GM19043 (cell line): Measurements from ENCODE around the gene PTMA.
"Not testable (repeated sequence)": the region's sequence is repeated elsewhere in the genome, so short reads cannot be mapped to it uniquely, and the experiment has no call there.

Source experiments
- ATAC-seq: cut with Tn5 transposase; IDR thresholded peaks from one replicate; pipeline ENCODE4 v1.9.1; 2021; ENCODE audit warnings: low read depth; ENCODE audit not compliant: unreplicated experiment

Gene PTMA

DNA sequence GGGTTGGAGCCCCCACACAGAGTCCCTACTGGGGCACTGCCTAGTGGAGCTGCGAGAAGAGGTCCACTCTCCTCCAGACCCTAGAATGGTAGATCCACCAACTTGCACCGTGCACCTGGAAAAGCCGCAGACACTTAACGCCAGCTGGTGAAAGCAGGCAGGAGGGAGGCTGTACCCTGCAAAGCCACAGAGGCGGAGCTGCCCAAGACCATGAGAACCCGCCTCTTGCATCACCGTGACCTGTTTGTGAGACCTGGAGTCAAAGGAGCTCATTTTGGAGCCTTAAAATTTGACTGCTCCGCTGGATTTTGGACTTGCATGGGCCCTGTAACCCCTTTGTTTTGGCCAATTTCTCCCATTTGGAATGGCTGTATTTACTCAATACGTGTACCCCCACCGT lies 40.7 kb downstream of the PTMA start:
- not testable (repeated sequence) for ATAC-seq

DNA sequence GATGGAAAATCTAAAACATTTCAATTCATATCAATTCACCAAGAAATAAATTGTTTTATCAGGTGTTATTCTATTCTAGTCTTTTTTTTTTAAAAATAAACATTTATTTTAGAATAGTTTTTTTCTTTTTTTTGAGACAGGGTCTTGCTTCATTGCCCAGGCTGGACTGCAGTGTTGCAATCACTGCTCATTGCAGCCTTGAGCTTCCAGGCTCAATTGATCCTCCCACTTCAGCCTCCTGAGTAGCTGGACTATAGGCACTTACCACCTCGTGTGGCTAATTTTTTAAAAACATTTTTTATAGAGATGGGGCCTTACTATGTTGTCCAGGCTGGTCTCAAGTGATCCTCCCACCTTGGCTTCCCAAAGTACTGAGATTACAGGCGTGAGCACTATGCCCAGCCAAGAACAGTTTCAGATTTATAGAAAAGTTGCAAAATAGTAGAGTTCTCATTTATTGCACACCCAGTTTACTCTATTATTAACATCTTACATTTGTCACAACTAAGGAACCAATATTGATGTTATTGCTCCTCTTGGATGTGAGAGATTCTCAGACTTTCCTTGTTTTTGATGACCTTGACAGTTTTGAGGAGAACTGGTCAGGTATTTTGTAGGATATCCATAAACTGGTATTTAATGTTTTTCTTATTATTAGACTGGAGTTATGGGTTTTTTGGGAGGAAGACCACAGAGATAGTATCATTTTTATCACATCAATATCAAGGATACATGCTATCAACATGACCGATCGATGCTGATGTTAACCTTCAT lies 42.9 kb downstream of the PTMA start:
- ATAC-seq: no peak

DNA sequence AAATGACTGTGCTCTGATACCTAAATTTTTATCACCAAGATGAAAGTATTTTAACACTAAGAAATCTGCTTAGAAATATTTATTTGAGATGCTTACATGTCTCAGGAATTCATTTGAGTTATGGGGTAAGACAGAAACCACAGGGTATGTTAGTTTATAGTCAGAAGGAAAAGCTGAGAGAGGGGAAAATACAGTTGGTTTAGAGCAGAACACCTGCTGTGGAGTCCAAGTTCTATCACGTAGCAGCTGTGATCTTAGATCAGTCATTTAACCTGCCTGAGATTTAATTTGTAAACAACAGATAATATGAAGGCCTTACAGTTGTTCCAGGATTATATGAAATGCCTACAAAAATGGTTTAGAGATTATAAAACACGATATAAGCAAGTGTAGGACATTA lies 43.7 kb downstream of the PTMA start:
- ATAC-seq: no peak

DNA sequence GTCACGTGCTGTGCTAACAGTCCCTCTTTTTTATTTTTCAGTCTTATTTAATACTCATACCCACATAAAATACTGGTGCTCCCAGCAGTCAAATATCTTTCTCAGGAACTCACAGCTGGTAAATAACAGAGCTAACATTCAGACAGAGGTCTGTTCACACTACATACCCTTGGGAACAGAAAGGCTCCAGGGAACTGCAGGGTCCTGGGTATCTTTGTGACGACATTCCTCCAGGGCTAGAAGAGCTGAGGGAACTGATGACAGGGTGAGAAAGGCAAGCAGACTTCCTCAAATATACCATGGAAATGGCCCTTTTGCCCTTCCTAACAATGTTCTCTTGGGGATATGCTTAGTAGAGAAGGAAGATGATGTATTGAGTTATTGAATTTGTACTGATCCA lies 53.4 kb downstream of the PTMA start:
- ATAC-seq: no peak
